Stimulated activated CD8-positive, alpha-beta memory T cell treated with anti-CD3 and anti-CD28 coated beads, Interleukin-4, amount 100 ng/mL, for 1 hour (primary cell): ENCODE data around the gene ABAT.
"Not testable (repeated sequence)": the region's sequence is repeated elsewhere in the genome, so short reads cannot be mapped to it uniquely, and the experiment has no call there.

ENCODE experiments used
- DNase-seq, 2 donors: peaks; one replicate each; pipeline ENCODE4 v3.0.0-alpha.2; 2020; ENCODE audit warnings: low read depth in 2 of 2, low spot score in 1 of 2

The ABAT gene

GRCh38 chr16:8679151-8679550 lies 4.7 kb downstream of the ABAT start:
- DNase-seq: no peak

DNA sequence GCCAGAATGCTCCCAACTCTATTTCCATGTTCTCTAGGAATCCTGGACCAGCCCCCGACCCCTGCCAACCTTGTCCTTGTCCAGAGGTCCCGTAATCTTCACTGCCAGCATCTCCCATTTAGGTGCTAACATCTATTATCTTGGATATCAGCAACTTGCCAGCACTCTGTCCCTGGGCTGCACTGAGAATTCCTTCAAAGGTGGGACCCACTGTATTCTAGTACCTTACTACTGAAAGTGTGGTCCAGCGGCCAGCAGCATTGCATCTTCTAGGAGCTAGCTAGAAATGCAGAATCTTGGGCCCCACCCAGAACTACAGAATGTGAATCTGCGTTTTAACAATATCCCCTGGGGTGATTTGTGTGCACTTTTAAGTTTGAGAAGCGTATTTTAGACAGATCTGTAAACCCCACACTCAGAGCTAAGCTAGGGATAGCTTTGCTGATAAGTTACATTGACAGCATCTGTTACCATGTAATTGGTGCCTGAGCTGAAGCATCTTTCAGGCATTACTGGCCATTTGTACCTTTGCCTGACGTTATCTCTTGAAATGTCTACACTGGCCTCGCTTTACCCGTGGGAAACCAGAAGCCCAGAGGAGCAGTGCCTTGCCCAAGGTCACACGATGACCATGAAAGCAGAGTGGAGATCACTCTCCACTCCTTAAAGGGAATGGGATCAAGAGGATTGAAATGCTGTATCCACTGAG lies 8.3 kb downstream of the ABAT start:
- DNase-seq: no peak

DNA sequence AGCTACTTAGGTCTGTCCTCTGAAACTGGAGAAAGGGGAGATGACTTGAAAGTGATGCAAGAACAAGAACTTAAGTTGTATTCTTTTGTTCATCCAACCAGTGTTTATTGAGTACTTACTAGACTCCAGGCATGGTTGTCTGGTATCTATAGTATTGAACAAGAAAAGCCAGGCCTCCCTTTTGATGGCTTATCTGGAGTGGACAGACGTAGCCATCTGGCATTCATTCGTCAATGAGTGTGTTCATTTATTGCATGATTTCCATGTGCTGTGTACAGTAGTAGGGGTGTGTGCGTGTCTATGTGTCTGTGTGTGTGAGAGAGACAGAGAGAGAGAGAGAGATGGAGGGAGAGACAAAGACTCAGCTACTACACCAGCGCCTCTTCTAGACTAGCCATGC lies 9.2 kb downstream of the ABAT start:
- DNase-seq: no peak

DNA sequence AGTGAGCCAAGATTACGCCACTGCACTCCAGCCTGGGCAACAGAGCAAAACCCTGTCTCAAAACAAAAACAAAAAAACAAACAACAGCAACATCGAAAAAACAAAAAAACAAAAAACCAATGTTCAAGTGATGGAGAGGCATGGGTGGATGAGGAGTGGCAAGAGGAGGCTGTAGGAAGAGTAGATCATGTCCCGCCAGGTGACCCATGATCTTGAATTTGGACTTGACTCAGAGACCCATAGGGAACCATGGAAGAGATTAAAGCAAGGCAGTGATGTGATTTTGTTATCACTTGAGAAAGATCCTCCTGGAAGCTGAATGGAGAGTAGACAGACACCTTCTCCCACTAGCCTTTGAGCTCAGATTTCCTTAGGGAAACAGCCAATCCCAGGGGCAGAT lies 11.2 kb downstream of the ABAT start:
- DNase-seq: no peak

GRCh38 chr16:8686031-8686621 lies 11.7 kb downstream of the ABAT start:
- no peak for DNase-seq

- no peak for DNase-seq
These were observed 12.5 kb downstream of the ABAT start for GRCh38 chr16:8686879-8687278.

DNA sequence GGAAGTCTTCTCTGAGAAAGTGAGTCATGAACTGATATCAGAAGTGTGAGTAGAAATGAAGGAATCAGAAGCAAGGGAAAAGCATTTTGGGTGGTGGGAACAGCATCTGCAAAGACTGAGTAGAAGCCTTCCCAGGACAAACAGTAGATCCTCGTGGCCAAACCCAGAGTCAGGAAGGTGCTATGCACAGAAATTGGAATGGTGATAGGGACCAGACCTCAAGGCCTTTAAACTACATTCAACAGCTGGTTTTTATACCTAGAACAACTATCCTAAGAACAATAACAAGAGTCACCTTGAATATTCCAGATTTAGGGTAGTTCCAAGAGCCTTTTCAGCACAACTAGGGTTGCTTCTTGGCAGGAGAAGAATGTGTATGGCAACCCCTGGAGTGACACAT lies 15.3 kb downstream of the ABAT start:
- no peak for DNase-seq

DNA sequence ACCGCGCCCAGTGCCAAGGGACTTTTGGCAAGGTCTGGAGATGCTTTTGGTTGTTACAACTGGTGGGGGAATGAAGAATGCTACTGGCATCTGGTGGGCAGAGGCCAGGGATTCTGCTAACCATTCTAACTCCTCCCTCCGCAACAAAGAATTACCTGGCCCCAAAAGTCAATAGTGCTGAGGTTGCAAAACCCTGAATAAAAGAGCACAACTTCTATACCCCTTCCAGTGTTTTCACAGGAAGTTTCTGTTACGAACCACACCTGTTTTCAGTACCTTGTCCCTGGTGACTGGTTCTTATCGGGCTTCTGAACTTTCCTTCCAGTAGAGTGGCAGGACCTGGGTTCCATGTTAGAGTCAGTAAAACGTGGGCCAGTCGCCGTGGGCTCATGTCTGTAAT lies 17.3 kb downstream of the ABAT start:
- no peak for DNase-seq

DNA sequence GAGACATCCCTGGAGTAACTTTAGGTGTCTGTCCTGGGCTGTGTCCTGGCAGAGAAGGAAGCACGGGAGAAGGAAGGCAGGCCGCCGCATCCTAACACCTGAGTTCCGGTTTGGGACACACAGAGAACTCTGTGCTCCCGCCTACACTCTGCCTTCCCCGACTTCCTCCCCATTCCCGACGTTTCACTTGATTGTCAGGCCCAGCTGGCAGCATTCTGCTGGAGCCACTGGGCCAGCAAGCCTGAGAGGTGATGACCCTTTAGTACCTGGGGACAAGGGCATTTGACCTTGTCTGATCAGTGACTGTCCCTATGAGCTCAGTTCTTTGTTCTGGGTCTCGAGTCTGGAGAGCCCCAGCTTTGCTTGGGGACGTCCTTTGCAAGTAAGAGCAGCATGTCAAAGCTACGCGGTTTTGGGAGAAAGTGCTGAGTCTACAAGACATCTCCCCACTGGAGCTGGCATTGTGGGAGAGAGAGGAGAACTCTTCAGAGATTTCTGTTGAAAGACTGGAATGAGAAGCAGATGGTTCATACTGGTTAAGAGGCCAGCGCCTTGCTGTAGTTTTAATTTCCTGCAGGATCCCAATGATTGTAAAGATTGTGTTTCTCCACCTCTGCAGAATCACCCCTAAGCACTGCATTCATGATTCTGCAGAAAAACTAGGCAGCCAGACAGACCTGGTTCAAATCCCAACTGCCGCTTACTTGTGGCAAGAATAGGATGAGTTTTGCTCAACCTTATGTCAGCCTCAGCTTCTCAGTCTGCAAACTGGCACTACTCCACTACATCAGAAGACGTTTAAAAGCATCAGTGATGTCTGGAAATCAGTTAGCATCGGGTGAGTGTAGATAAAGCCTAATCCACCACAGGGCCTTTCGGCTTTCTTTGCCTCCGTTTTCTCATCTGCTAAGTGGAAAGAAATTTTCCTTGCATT lies 20.6 kb downstream of the ABAT start:
- no peak for DNase-seq

GRCh38 chr16:8696880-8697279 lies 22.5 kb downstream of the ABAT start:
- no peak for DNase-seq

GRCh38 chr16:8697965-8698364 lies 23.5 kb downstream of the ABAT start:
- DNase-seq: no peak

DNA sequence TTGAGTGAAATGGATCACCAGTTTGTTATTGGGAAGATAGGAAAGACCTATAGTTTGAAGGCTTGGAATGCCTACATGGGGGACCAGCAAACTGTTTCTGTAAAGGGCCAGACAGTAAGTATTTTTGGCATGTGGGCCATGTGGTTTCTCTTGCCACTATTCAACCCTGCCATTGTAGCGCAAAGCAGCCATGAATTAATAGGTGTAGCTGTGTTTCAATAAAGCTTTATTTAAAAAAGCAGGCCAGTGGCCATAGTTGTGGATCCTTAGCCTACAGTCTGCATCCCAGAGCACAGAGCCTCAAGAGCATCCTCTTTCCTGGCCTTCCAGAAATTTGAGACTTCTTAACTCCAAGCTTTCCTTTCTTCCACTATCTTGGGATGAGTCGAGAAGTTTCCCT lies 29.3 kb downstream of the ABAT start:
- no peak for DNase-seq

DNA sequence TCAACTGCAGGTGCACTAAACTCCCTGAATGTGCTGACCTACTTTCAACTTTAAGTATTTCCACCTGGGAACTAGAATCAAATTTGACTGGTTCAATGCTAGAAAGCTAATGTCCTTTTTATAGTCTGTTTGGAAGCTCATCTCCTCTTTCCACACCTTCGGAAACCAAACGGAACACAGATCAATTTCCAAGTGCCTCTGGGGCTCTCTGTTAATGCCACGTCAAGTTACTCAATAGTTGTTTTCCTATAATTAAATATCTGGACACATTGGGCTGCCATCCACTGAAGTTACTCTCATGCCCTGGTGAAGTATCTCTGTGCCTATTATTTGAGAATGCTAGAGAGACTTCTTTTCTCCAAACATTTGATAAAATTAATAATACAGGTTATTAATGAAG lies 29.7 kb downstream of the ABAT start:
- DNase-seq: no peak

- not testable (repeated sequence) for DNase-seq
These were observed 30.8 kb downstream of the ABAT start for GRCh38 chr16:8705100-8705822.

- DNase-seq: no peak
These were observed 34.1 kb downstream of the ABAT start for GRCh38 chr16:8708536-8708935.

DNA sequence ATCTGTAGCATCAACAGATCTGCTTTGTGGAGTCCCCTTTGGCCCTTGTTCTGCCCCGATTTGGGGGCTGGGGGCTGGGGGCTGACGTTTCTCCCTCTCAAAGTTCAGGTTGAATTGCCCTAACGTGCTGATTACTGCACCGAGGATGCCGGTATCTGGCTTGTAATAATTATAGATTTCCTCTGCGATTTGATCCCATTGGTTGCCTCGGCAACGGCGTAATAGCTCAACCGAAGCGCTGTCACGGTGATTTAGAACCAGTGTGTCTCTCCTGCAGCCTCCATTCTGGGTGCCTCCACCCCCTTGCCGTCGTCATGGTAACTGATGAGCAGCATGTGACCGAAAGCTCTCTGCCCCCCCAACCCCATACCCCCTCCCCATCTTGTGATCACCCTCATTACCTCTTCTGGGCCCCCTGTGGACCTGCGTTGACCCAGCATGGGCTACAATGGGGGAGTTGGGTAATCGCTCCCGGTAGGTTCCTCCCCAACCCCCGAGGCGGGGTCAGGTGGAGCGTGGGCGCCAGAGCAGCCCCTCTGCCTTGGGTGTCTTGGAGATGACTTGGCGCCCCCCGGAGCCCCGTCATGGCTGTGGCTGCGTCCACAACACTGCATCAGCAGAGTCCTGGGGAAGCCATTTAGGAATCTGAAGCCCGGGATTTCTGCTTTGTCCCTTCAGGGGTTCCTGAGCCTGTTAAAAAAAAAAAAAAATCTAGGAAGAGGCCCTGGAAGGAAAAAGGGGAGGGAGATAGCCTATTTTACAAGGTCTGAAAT lies 38.4 kb downstream of the ABAT start:
- no peak for DNase-seq

DNA sequence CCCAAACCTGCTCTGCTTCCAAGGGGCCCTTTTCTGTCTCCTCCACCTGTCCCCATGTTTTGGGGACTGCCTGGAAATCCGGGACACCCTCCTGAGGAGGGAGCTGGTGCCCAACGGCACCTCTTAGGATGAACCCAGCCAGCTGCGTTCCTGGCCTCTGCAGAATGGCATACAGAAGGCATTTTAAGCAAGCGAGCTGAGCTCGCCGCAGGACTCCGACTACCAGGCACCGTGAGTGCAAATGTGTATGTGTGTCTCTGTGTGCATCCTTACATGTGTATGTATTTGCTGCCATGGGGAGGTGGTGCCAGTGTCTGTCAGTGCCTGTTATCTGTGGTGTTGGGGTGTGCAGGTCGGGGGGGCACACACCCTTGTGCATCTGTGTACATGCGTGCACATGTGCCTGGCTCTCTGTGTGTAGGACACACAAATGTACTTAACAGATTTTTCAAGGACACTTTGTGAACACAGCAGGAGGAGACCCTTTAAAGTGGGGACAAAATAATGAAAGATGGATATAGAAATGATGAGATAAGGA lies 39.3 kb downstream of the ABAT start:
- DNase-seq: no peak

DNA sequence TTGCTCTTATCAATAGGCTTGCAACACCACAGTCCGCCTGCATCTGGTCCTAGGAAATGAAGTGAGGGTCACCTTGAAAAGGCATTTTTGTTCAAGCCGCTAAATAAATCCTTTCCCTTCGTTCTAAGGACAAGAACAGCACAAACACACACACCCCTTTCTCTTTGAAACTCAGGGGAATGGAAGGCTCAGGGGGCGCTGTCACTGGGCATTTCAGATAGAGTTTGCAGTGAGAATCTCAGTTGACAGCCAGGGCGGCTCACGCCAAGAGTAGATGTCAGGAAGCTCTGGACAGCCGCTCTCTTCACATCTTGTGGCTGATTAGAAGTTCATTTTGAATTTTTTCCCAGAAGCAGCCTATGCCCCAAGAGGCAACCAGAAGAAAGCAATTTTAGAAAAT lies 39.8 kb downstream of the ABAT start:
- no peak for DNase-seq

- DNase-seq: no peak
These were observed 40.4 kb downstream of the ABAT start for GRCh38 chr16:8714807-8715206.

- no peak for DNase-seq
These were observed 41.6 kb downstream of the ABAT start for GRCh38 chr16:8716052-8716451.
